Activated naive CD8-positive, alpha-beta T cell (primary cell): Measurements from ENCODE around the gene DMAC2.
A peak's percentile ranks its signal among the peaks of the same experiment; 100 is the strongest.
"Not testable (repeated sequence)": the region's sequence is repeated elsewhere in the genome, so short reads cannot be mapped to it uniquely, and the experiment has no call there.

Source experiments
- H3K27ac Mint-ChIP-seq: one replicate; pipeline ENCODE4 v1.8.0; 2021; ENCODE audit warnings: mixed read lengths
- H3K27me3 Mint-ChIP-seq: one replicate; pipeline ENCODE4 v1.8.0; 2021; ENCODE audit warnings: mixed read lengths
- H3K36me3 Mint-ChIP-seq: one replicate; pipeline ENCODE4 v1.8.0; 2021; ENCODE audit warnings: mixed read lengths
- H3K4me1 Mint-ChIP-seq: one replicate; pipeline ENCODE4 v1.8.0; 2021; ENCODE audit warnings: low read depth, mixed read lengths
- H3K4me3 Mint-ChIP-seq: one replicate; pipeline ENCODE4 v1.8.0; 2021; ENCODE audit warnings: mild to moderate bottlenecking, mixed read lengths
- H3K9me3 Mint-ChIP-seq: one replicate; pipeline ENCODE4 v1.8.0; 2021; ENCODE audit warnings: low read depth, mixed read lengths

The DMAC2 gene

DNA sequence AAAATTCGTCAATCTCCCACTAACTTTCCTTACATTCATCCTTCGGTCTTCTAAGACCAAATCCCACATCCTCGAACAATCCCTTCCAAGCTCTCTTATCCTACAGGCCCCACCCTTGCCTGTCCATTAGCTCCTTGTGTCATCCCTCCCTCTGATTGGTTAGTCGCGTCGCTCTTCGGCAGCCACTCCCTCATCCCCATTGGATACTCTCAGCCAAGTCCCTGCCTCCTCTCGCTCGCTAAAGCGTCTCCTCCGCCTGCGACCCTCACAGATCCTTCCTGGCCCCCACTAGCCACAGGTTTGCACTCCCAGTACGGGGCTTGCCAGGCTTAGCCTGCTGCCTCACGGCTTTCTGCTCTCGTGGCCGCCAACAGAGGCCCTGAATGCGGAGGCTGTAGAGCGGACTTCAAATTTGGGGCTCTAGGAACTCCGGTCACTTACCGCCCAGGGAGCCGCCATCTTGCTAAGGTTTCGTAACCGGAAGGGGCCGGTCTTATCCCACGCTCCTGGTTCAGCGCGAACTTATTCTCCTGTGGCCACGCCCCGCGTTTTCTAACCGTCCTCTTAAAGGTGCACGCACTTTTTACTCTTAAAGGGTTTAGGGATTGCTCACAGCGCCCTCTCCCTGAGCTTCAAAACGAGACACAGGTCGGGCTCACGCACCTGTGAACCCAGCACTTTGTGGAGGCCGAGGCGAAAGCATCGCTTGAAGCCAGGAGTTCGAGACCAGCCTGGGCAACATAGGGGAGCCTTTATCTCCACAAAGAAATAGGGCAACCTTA lies at the start of gene DMAC2:
DMAC2 (minus strand) TSS at position 472 of the 782 bp plus-strand sequence; CDS start at position 459, 13 bp downstream.
- Mint-ChIP-seq H3K9me3 (no peaks in the 10 kb centered on the region), H3K27ac (no peak within 1 kb of the TSS), H3K36me3 (no peaks in the 10 kb centered on the region), H3K27me3 (no peaks in the 10 kb centered on the region), H3K4me3 (no peak within 1 kb of the TSS), H3K4me1 (peaks cover 9% of the 10 kb centered on the region)

DNA sequence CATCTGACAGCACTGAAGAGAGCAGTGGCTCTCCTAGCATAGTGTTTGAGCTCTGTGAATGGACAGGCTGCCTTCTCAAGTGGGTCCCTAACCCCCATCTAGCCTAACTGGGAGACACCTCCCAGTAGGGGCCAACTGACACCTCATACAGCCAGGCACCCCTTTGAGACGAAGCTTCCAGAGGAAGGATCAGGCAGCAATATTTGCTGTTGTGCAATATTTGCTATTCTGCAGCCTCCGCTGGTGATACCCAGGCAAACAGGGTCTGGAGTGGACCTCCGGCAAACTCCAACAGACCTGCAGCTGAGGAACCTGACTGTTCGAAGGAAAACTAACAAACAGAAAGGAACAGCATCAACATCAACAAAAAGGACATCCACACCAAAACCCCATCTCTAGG lies 47.2 kb upstream of the DMAC2 start:
- H3K9me3 Mint-ChIP-seq, H3K36me3 Mint-ChIP-seq, H3K4me3 Mint-ChIP-seq, H3K4me1 Mint-ChIP-seq, H3K27ac Mint-ChIP-seq: not testable (repeated sequence)
- H3K27me3 Mint-ChIP-seq = peaks cover 22% of the 10 kb centered on the region

DNA sequence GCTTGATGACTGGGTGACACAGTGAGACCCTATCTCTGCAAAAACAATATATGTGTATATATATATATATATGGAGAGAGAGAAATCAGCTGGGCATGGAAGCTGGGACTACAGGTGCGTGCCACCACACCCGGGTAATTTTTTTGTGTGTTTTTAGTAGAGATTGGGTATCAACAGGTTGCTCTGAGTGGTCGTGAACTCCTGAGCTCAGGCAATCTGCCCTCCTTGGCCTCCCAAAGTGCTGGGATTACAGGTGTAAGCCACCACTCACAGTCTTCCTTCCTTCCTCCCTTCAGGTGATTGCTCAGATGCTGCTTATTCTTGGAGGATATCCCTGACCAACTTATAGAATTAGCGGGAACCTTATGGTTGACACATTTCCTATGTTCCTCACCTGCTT lies 45.1 kb upstream of the DMAC2 start:
- Mint-ChIP-seq H3K4me3 (no peak overlapping the region), H3K27ac (no peak overlapping the region), H3K27me3 (peaks cover 28% of the 10 kb centered on the region), H3K9me3 (no peaks in the 10 kb centered on the region), H3K36me3 (peaks cover 6% of the 10 kb centered on the region), H3K4me1 (no peaks in the 10 kb centered on the region)

DNA sequence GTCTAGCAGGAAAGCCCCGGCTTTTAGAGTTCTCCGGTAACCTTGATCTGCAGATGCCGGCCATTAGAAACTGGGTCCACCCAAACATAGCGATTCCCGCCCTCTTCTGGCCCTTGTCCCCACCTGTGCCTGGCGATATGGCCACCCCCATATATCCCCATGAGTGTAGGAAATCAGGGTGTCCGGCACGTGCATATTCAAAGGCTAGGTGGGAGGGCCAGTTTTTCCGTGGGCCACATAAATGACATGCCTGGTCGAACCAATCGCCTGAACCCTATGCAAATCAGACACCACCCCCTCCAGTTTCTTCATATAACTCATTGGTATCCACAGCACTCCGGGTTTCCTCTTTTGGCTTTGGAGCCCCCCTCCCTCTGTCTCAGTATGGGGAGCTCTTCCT lies 40.6 kb upstream of the DMAC2 start:
- Mint-ChIP-seq H3K27ac (no peak overlapping the region), H3K4me1 (no peaks in the 10 kb centered on the region)

DNA sequence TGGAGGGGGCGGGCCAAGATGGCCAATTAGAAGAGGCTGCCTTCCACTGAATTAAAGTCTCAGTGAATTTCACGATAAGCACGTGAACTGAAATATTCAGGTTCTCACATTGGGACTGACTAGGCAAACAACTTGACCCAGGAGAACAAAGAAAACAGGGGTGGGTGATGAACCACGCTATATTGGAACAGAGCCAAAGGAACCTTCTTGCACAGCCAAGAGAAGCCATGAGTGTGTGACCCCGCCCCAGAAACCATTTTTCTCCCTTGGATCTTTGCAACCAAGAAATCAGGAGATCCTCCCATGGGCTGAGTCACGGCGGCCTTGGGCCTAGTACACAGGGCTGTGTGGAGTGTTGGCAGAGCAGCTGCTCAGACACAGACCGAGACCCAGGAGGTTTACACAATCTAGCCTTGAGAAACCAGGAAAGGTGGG lies 40.1 kb upstream of the DMAC2 start:
- Mint-ChIP-seq H3K4me1 (no peaks in the 10 kb centered on the region), H3K36me3 (no peaks in the 10 kb centered on the region), H3K4me3 (no peak overlapping the region), H3K27me3 (peaks cover 17% of the 10 kb centered on the region), H3K27ac (no peak overlapping the region), H3K9me3 (no peaks in the 10 kb centered on the region)

More for the DNA sequence above, 40.6 kb upstream of the DMAC2 start:
- peaks cover 21% of the 10 kb centered on the region for H3K27me3 Mint-ChIP-seq
- no peak overlapping the region for H3K4me3 Mint-ChIP-seq
- no peaks in the 10 kb centered on the region for H3K9me3 Mint-ChIP-seq
- H3K36me3 Mint-ChIP-seq = peaks cover 3% of the 10 kb centered on the region

DNA sequence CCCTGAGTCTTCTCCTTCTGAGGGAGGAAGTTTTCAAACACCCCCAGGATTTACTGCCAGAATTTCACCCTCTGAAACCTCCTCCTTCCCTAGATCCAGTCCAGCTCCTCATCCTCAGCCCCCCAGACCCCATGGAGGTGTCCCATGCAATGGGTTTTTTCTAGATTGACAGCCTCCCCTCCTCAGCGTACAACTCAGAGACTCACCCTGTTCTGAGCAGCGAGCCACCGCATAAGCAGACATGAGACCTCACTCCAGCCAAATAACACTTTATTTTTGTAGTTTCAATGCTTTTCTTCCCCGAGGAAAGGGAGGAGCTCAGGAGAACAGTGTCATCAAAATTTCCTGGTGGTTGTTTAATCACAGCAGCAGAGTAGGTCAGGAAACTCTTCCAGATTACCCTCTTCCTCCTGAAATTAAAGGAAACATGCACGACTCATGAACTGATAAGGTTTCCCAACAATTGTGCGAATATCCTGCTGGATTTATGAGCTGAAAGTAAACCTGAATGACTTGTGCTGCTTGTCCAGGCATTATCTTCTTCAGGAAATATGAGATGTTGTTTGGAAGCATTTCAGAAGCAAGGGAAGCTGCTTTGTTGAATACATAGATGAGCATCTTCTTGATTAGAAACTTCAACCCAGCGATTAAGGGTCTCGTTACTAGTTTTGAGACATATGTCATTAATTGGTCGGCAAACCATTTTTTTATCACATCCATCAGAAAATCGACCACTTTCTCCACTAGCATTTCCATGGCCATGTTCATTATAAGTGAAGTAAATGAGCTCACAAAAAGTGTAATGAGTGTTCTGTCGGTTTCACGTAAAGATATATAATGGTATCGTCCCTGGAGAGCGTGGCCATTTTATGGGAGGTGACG lies 39.4 kb upstream of the DMAC2 start:
- H3K9me3 Mint-ChIP-seq = no peaks in the 10 kb centered on the region
- H3K27me3 Mint-ChIP-seq = peaks cover 13% of the 10 kb centered on the region
- no peaks in the 10 kb centered on the region for H3K4me1 Mint-ChIP-seq
- H3K36me3 Mint-ChIP-seq = no peaks in the 10 kb centered on the region
- H3K4me3 Mint-ChIP-seq = no peak overlapping the region
- H3K27ac Mint-ChIP-seq = no peak overlapping the region

DNA sequence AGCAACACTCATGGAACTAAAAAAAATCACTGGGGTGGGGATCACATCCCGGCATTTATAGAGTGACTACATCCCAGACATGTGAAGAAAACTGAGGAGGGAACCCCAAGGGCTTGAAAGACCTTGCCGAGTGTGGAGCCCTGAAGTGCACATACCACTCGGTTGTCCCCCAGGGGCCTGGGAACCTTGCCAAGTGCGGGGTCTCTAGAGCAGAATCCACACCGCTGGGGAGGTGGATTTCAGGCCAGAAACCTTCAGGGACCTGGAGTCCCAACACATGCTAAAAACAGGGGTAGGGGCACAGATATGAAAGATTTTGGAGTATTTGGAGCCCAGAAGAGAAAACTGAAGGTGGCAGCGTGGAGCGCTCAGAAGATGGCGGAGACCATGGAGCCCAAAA lies 38.5 kb upstream of the DMAC2 start:
- Mint-ChIP-seq H3K4me1 (no peaks in the 10 kb centered on the region), H3K9me3 (no peaks in the 10 kb centered on the region), H3K27me3 (peaks cover 18% of the 10 kb centered on the region), H3K36me3 (no peaks in the 10 kb centered on the region), H3K27ac (no peak overlapping the region), H3K4me3 (no peak overlapping the region)

DNA sequence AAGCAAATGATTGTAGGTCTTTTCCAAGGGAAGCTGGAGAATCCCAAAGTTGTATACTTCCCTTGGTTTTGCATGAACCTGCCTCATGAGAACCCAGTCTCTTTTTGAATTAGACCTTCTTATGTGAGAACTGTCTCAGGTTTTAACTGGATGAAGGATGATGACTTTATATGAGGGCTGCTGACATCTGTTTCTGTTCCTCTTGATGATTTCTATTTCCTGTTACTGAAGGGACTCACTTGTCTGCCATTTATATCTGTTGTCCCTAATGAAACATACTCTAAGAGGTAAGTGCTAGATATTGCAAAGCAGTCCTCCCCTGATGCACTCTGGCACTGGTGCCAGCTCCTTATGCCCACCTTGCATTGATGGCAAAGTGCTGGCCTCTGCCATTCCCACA lies 36.9 kb upstream of the DMAC2 start:
- Mint-ChIP-seq H3K36me3 (no peaks in the 10 kb centered on the region), H3K4me3 (no peak overlapping the region), H3K27ac (no peak overlapping the region), H3K27me3 (peaks cover 25% of the 10 kb centered on the region), H3K9me3 (no peaks in the 10 kb centered on the region), H3K4me1 (no peaks in the 10 kb centered on the region)

DNA sequence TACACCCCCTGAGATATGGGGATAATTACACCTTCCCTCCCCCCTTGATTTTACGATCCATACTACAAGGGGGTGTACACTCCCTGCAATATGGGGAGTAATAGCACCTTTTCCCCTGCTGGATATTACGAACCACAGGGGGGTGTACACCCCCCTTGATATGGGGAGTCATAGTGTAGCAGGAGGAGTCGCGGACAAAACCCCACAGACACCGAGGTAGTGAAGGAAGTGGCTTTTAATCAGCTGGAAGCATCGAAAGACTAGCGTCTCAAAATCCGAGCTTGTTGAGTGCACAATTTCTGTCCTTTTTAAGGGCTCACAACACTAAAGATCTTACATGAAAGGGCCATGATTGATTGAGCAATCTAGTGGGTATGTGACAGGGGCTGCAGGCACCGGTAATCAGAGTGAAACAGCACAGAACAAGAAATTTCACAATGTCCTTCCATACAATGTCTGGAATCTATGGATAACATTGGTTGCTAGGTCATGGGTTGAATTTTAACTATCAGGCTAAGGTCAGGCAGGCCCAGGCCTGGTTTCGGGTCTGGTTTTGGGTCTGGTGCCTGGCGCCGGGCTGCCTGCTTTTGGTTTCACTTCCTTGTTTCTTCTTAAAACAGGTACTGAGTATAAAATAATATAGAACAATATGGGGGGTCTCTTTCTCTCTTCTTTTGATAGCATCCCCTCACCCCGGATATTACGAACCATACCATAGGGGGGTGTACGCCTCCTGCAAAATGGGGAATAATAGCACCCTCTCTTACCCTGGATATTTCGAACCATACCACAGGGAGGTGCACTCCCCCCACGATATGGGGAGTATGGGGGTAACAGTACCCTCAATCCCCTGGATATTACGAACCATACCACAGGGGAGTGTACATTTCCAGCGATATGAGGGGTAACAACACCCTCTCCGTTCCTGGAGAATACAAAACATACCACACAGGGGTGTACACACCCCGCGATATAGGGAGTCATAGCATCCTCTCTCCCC lies 23.8 kb upstream of the DMAC2 start:
- H3K4me1 Mint-ChIP-seq, H3K36me3 Mint-ChIP-seq, H3K4me3 Mint-ChIP-seq, H3K27ac Mint-ChIP-seq, H3K9me3 Mint-ChIP-seq: not testable (repeated sequence)
- peaks cover 38% of the 10 kb centered on the region for H3K27me3 Mint-ChIP-seq

DNA sequence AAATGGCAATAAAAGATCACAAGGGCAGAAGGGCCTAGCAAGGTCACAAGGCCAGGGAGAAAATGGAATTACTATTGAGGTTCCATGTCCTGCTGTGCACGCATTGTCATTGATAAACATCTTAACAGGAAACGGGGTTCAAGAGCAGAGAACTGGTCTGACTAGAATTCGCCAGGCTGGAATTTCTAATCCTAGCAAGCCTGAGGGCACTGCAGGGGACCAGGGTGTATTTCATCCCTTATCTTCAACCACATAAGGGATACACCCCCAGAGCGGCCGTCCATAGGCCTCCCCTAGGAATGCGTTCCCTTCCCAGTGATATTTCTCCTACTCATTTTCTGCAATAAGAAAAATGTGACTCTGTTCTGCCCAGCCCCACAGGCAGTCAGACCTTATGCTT lies 22.8 kb upstream of the DMAC2 start:
- Mint-ChIP-seq H3K36me3 (no peaks in the 10 kb centered on the region), H3K4me3 (no peak overlapping the region), H3K27me3 (peaks cover 30% of the 10 kb centered on the region)

DNA sequence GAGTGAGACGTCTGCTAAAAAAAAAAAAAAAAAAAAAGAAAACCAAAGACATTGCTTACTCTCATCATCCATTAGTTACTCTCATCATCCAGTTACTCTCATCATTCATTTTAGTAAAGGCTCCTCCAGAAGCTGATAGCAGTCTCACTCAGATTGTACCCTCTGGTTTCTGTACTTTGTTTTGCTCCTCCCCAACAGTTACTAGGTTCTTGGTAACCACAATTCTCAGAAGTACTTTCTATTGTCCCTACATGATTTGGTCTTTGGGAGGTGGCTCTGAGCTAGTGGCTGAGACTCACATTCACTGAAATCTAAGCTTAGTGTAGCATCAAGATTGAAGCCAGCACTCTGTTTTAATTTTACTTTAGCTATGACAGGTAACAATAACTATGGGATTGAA lies 17.5 kb upstream of the DMAC2 start:
- Mint-ChIP-seq H3K27ac (peak overlapping the region; percentile 2), H3K36me3 (no peaks in the 10 kb centered on the region), H3K4me3 (peak overlapping the region; percentile 6), H3K9me3 (no peaks in the 10 kb centered on the region), H3K27me3 (peaks cover 3% of the 10 kb centered on the region), H3K4me1 (peaks cover 17% of the 10 kb centered on the region)

More for the DNA sequence above, 22.8 kb upstream of the DMAC2 start:
- no peak overlapping the region for H3K27ac Mint-ChIP-seq
- H3K4me1 Mint-ChIP-seq = peaks cover 6% of the 10 kb centered on the region
- no peaks in the 10 kb centered on the region for H3K9me3 Mint-ChIP-seq

DNA sequence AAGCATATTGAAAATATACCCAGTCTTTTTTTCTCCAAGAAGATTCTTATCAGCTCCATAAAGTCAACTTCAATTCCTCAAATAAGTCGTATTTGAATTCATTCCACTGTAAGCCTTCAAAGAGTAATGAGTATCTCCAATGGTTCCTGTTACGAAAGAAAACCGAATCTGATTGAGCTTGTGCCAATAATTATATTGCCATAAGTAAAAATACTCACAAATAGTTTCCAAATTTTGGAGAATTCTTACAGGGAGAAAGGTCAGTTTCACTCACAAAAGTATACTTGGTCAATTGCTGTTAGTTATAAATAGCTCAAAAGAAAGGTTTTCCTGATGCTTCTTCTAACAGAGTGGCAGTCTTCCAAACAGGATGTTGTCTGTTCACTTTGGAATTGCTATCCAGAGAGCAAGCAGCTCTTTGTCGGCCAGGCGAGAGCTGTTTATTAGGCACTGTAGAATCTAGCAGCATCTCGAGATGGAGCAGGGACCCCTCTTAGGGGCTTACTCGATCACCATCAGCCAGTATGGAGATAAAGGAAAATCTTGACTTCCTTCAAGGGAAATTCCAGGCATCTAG lies 16.7 kb upstream of the DMAC2 start:
- Mint-ChIP-seq H3K9me3 (no peaks in the 10 kb centered on the region), H3K36me3 (no peaks in the 10 kb centered on the region), H3K27ac (no peak overlapping the region)

DNA sequence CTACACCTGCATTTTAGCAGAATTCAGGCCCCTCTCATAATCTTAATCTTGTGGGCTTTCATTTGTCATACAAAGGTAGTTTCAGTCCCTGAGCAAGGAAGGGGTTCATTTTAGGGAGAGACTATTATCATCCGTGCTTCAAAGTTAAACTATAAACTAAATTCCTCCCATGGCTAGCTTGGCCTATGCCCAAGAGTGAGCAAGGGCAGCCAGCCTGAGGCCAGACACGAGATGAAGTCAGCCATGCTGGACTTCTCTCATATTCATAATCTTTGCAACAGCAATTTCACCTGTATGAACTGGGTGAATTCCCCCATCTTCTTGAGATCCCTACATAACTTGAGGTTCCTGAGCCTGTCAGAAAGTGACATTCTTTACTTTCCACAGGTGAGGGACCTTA lies 16.2 kb upstream of the DMAC2 start:
- no peaks in the 10 kb centered on the region for H3K27me3 Mint-ChIP-seq
- peaks cover 17% of the 10 kb centered on the region for H3K4me1 Mint-ChIP-seq
- H3K36me3 Mint-ChIP-seq = no peaks in the 10 kb centered on the region
- no peak overlapping the region for H3K4me3 Mint-ChIP-seq
- no peaks in the 10 kb centered on the region for H3K9me3 Mint-ChIP-seq
- H3K27ac Mint-ChIP-seq = no peak overlapping the region

More for the DNA sequence above, 16.7 kb upstream of the DMAC2 start:
- peaks cover 17% of the 10 kb centered on the region for H3K4me1 Mint-ChIP-seq
- H3K4me3 Mint-ChIP-seq = no peak overlapping the region
- no peaks in the 10 kb centered on the region for H3K27me3 Mint-ChIP-seq

DNA sequence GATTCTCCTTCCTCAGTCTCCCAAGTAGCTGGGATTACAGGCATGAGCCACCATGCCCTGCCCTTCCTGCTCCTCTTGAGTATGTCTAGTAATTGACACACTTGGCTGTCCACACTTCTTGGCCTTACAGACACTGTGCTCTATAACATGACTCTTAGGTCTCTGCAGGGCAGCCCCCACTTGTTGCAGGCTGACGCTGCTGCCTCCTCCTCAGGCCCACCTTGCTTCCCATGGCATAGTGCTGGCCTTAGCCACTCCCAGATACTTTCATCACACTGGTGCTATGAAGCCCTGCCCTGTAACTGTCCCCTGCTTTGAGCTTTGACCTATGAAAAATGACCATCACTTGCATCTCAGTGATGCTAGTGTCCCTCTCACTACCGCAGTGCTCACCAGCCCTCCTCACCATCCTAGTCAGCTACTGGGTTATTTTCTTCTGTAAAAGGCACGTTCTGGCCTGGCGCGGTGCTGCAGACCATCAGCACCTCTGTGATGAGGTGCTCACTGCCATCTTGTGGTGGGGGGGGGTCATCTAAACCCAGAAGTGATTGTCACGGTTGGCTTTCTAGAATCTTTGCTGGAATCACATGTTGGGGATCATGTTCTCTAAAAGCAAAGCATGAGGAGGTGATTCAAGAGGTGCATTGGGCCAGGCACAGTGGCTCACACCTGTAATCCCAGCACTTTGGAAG lies 13.0 kb upstream of the DMAC2 start:
- Mint-ChIP-seq H3K36me3 (no peaks in the 10 kb centered on the region), H3K27me3 (no peaks in the 10 kb centered on the region), H3K4me1 (peaks cover 19% of the 10 kb centered on the region), H3K27ac (no peak overlapping the region), H3K9me3 (no peaks in the 10 kb centered on the region), H3K4me3 (no peak overlapping the region)
